ENCODE data around the gene PEX6. TPM values are rescaled to one million over a fixed set of nuclear protein-coding genes. Genes with fewer than 3 reads are reported as not detected.

Gene PEX6, protein sequence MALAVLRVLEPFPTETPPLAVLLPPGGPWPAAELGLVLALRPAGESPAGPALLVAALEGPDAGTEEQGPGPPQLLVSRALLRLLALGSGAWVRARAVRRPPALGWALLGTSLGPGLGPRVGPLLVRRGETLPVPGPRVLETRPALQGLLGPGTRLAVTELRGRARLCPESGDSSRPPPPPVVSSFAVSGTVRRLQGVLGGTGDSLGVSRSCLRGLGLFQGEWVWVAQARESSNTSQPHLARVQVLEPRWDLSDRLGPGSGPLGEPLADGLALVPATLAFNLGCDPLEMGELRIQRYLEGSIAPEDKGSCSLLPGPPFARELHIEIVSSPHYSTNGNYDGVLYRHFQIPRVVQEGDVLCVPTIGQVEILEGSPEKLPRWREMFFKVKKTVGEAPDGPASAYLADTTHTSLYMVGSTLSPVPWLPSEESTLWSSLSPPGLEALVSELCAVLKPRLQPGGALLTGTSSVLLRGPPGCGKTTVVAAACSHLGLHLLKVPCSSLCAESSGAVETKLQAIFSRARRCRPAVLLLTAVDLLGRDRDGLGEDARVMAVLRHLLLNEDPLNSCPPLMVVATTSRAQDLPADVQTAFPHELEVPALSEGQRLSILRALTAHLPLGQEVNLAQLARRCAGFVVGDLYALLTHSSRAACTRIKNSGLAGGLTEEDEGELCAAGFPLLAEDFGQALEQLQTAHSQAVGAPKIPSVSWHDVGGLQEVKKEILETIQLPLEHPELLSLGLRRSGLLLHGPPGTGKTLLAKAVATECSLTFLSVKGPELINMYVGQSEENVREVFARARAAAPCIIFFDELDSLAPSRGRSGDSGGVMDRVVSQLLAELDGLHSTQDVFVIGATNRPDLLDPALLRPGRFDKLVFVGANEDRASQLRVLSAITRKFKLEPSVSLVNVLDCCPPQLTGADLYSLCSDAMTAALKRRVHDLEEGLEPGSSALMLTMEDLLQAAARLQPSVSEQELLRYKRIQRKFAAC
- 1.8 and 3.6 TPM in 2 replicates for polyA plus RNA-seq

GRCh38 chr6:42978839-42979522 is at the start of gene PEX6:
Gene PEX6, minus strand, starts transcription at chr6:42979181. Its CDS starts 31 bp downstream, at chr6:42979150.

DNA sequence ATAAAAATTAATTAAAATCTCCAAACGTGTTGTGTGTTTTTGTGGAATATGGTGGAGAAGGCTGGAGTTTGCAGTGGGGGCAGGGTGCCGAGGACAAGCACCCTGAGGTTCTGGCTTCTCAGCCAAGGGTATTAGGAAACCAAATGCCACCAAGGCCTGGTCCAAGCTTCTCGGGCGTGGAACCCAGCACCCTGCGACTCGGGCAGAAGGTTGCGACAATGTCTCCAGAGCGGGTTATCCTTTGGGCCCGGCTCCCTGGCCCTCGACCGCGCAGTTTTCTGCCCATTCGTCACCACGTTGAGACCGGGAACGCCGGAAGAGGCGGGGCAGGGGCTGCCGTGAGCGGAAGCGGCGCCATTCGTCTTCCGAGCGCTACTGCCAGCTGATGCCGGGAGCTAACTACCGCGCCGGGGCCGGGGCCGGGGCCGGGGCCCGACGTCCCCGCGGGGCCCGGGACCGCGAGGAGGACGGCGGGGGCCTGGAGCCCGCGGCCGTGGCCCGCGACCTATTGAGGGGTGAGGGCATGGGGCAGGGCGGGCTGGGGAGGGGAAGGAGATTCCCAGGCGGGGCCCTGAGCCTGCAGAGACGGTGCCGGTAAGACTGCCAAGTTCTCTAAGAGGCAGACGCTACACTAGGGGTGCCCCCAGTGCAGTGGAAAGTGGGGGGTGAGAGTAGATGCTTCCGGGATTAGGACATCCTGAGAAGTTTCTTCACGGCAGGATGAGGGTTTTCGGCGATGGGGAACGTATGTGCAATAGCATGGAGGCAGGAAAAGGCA is 42.5 kb upstream of the PEX6 start, which contains the start of gene RRP36:
RRP36 (plus strand) TSS at position 354 of the 778 bp plus-strand sequence; CDS start at position 386, 32 bp downstream.

DNA sequence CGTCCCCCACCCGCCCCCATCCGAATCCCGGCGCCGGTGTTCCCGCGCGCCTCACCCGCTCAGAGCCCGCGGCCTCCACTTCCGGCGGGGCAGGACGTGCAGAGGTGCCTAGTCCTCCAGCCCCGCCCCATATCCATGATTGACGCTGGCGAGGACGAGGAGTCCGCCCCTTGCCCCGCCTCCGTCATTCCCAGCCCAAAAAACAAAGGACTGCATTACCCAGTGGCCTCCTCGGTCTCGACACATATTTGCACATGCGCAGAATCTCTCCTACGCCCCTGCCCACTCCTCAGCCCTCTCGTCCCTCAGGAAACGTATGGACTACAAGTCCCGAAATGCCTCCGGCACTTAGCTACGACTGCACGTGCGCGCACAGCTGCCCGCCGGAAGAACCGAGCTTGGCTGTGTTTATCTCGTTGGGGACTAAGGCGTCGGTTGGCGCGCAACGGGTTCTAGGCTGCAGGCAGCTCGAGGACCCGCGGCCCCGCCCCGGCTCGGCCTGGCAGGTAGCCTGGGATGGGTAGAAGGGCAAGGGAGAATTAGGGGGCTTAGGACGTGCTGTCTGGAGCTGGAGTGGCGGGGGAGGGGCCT is 35.0 kb upstream of the PEX6 start, which contains the start of the genes KLHDC3 and MEA1:
KLHDC3 (plus strand) TSS at position 407 of the 591 bp plus-strand sequence. CDS start 2,944 bp downstream, outside the sequence.
MEA1 (minus strand) TSS at position 104 of the 591 bp plus-strand sequence. CDS start 133 bp downstream, outside the sequence.

GRCh38 chr6:42984001-42984923 is 5.3 kb upstream of the PEX6 start, which contains the start of gene PPP2R5D:
Gene PPP2R5D, plus strand, starts transcription at chr6:42984570. Its CDS starts 108 bp downstream, at chr6:42984678.

DNA sequence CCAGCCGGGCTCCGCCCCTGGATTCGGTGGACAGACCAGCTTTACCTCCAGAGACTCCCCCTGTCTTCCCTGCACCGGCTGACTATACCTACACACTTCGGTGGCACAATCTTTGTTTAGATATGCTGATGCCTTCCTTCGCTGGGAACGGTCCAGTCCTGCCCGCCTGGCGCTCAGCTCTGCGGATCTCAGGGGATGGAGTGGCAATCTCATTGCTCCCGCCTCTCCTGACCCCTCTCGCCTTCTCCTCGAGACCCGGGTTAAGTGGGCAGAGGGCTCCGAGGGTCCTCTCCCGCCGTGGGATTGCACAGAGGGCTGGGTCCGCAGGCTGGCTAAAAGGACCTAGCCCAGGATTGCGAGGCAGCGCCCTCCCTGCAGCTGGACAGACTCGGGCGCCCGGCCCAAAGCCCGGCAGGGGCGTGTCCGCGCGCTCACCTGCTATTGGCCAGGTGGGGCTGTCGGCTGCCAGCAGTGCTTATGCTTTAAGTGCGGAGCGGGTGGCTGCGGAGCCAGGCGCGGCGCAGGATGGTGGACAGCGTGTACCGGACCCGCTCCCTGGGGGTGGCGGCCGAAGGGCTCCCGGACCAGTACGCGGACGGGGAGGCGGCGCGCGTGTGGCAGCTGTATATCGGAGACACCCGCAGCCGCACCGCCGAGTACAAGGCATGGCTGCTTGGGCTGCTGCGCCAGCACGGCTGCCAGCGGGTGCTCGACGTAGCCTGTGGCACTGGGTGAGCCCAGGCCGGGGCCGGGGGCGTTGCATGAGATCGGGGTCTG is 18.6 kb downstream of the PEX6 start, which contains the start of gene GNMT:
GNMT (plus strand) TSS at position 512 of the 777 bp plus-strand sequence; CDS start at position 526, 14 bp downstream.

DNA sequence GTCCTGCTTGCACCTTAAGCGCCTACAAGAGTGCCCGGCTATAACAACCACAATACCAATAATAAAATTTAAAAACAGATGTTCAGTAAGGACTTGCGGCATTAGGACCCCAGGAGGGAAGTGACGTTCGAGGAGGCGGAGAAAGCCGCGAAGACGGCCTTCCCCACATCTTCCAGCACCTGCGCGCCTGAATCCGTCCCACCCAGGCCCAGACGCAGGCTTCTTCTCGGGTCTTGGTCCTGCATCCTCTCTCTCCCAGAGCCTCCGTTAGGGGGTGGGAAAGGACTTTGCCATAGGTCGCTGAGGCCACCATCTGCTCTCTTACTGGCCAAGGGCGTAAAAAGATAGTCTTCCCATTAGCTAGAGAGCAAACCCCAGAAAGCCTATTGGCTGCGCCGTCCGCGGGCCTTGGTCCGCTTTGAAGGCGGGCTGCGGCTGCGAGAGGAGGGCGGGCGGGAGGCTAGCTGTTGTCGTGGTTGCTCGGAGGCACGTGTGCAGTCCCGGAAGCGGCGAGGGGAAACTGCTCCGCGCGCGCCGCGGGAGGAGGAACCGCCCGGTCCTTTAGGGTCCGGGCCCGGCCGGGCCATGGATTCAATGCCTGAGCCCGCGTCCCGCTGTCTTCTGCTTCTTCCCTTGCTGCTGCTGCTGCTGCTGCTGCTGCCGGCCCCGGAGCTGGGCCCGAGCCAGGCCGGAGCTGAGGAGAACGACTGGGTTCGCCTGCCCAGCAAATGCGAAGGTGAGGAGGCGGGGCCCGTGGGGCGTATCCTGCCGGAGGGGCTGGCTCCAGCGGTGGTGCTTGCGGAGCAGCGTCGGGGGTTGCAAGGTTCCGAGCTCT is 49.8 kb downstream of the PEX6 start, which contains the start of gene CNPY3:
CNPY3 (plus strand) TSS at position 495 of the 835 bp plus-strand sequence; CDS start at position 586, 91 bp downstream.

DNA sequence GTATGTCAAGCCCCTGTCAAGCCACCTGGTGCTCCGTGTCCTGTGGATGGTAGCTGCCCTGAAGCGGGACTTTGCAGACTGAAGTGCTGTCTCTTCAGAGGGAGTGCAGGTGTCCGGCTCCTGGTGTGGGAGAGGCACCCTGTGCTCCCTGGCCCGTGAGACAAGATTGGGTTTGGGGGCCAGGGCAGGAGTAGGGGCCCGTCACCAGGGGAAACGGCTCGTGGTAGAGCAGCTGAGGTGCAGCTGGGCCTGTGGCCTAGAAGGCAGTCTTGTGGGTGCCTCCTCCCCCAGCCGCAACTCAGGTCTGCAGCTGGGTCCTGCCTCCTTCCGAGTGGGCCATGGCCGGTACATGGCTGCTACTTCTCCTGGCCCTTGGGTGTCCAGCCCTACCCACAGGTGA is 63.2 kb downstream of the PEX6 start, which contains the start of gene PTCRA:
PTCRA (plus strand) TSS at position 322 of the 400 bp plus-strand sequence; CDS start at position 339, 17 bp downstream.

Other genes with a start within 250 kb of the PEX6 start
- 10.3 and 11.3 TPM in 2 replicates for gene TBCC, start 233.1 kb downstream of the PEX6 start, polyA plus RNA-seq
- gene BICRAL, start 197.1 kb downstream of the PEX6 start, polyA plus RNA-seq = 6.3 and 7.1 TPM in 2 replicates
- gene RPL7L1, start 99.6 kb downstream of the PEX6 start, polyA plus RNA-seq = 59.4 and 89.5 TPM in 2 replicates
- gene PTCRA, start 63.1 kb downstream of the PEX6 start, polyA plus RNA-seq = not detected in 2 replicates
- 10.8 and 13.8 TPM in 2 replicates for gene CNPY3, start 49.7 kb downstream of the PEX6 start, polyA plus RNA-seq
- gene GNMT, start 18.4 kb downstream of the PEX6 start, polyA plus RNA-seq = 0.85 TPM in 1 of 2 replicates, not detected in the other
- gene PPP2R5D, start 5.4 kb upstream of the PEX6 start, polyA plus RNA-seq = 14.2 and 30.0 TPM in 2 replicates
- 163 and 191 TPM in 2 replicates for gene MEA1, start 34.8 kb upstream of the PEX6 start, polyA plus RNA-seq
- 23.8 and 31.7 TPM in 2 replicates for gene KLHDC3, start 35.1 kb upstream of the PEX6 start, polyA plus RNA-seq
- gene RRP36, start 42.4 kb upstream of the PEX6 start, polyA plus RNA-seq = 26.2 and 30.9 TPM in 2 replicates
- gene CUL7, start 74.7 kb upstream of the PEX6 start, polyA plus RNA-seq = 0.74 and 2.5 TPM in 2 replicates
- gene MRPL2, start 80.3 kb upstream of the PEX6 start, polyA plus RNA-seq = 48.1 and 61.6 TPM in 2 replicates
- gene KLC4, start 80.5 kb upstream of the PEX6 start, polyA plus RNA-seq = 7.8 and 17.5 TPM in 2 replicates
- not detected in 2 replicates for gene PTK7, start 97.1 kb upstream of the PEX6 start, polyA plus RNA-seq
- gene SRF, start 192.1 kb upstream of the PEX6 start, polyA plus RNA-seq = 0.74 and 0.99 TPM in 2 replicates
- 2.7 and 5.5 TPM in 2 replicates for gene CUL9, start 203.0 kb upstream of the PEX6 start, polyA plus RNA-seq